ENCODE data around the gene FAM89A.

The FAM89A gene

GRCh38 chr1:231070758-231071444 lies 30.8 kb upstream of the FAM89A start:
- H3K27me3 ChIP-seq (ENCODE audit: control insufficient read depth, insufficient read depth, low read length): no peaks in the 10 kb centered on the region

DNA sequence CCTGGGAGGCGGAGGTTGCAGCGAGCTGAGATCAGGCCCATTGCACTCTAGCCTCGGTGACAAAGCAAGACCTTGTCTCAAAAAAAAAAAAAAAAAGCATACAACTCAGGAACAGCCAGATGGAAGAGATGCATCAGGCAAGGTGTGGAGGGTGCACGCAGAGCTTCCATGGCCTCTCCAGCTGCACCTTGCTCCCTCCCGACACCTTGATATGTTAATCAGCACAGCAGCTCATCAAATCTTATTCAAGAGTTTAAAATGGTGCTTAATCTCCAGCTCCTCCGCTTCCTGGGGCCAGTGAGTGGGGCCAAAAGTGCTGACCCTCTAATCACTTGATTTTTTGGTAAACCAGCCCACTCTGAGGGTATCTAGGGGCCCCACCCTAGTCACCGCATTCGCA lies 29.3 kb upstream of the FAM89A start:
- Histone ChIP-seq H3K27ac (ENCODE audit: low read length) (no peak overlapping the region), H3K9me3 (ENCODE audit: control insufficient read depth, low read depth, low read length) (no peaks in the 10 kb centered on the region), H3K4me1 (ENCODE audit: control insufficient read depth, low read depth, low read length) (peaks cover 3% of the 10 kb centered on the region), H3K27me3 (ENCODE audit: control insufficient read depth, insufficient read depth, low read length) (no peaks in the 10 kb centered on the region), H3K36me3 (ENCODE audit: control insufficient read depth, low read depth, low read length) (no peaks in the 10 kb centered on the region), H3K9ac (ENCODE audit: low read length) (no peak overlapping the region), H3K4me3 (ENCODE audit: low read length) (no peak overlapping the region)

More at GRCh38 chr1:231070758-231071444, 30.8 kb upstream of the FAM89A start:
- H3K36me3 ChIP-seq (ENCODE audit: control insufficient read depth, low read depth, low read length): no peaks in the 10 kb centered on the region
- H3K9ac ChIP-seq (ENCODE audit: low read length): no peak overlapping the region
- H3K4me3 ChIP-seq (ENCODE audit: low read length): no peak overlapping the region
- no peak overlapping the region for H3K27ac ChIP-seq (ENCODE audit: low read length)
- no peaks in the 10 kb centered on the region for H3K9me3 ChIP-seq (ENCODE audit: control insufficient read depth, low read depth, low read length)
- peaks cover 3% of the 10 kb centered on the region for H3K4me1 ChIP-seq (ENCODE audit: control insufficient read depth, low read depth, low read length)

DNA sequence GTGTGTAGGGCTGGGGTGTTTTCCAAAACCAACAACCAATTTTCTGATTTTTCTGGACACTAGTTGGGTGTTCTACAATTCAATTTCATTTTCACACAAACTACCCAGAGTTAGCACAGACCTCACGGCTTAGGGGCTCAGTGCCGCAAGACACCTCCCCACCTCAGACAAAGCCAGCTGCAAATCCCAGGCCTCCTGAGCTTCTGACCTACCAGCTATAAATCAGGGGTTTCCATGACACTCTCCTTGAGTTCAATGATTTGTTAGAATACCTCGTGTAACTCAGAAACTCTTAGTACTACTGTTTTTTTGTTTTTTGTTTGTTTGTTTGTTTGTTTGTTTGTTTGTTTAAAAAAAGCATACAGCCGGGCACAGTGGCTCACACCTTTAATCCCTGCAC lies 28.7 kb upstream of the FAM89A start:
- H3K9me3 ChIP-seq (ENCODE audit: control insufficient read depth, low read depth, low read length): no peaks in the 10 kb centered on the region
- no peaks in the 10 kb centered on the region for H3K36me3 ChIP-seq (ENCODE audit: control insufficient read depth, low read depth, low read length)
- H3K4me1 ChIP-seq (ENCODE audit: control insufficient read depth, low read depth, low read length): peaks cover 3% of the 10 kb centered on the region
- H3K27ac ChIP-seq (ENCODE audit: low read length): no peak overlapping the region
- H3K9ac ChIP-seq (ENCODE audit: low read length): no peak overlapping the region
- H3K27me3 ChIP-seq (ENCODE audit: control insufficient read depth, insufficient read depth, low read length): no peaks in the 10 kb centered on the region
- H3K4me3 ChIP-seq (ENCODE audit: low read length): no peak overlapping the region

- H3K27me3 ChIP-seq (ENCODE audit: control insufficient read depth, insufficient read depth, low read length): no peaks in the 10 kb centered on the region
- no peak overlapping the region for H3K4me3 ChIP-seq (ENCODE audit: low read length)
- no peak overlapping the region for H3K27ac ChIP-seq (ENCODE audit: low read length)
- no peak overlapping the region for H3K9ac ChIP-seq (ENCODE audit: low read length)
- H3K36me3 ChIP-seq (ENCODE audit: control insufficient read depth, low read depth, low read length): no peaks in the 10 kb centered on the region
- peaks cover 3% of the 10 kb centered on the region for H3K4me1 ChIP-seq (ENCODE audit: control insufficient read depth, low read depth, low read length)
- no peaks in the 10 kb centered on the region for H3K9me3 ChIP-seq (ENCODE audit: control insufficient read depth, low read depth, low read length)
Measured at GRCh38 chr1:231065510-231066241, 25.6 kb upstream of the FAM89A start.

GRCh38 chr1:231064418-231064817 lies 24.4 kb upstream of the FAM89A start:
- Histone ChIP-seq H3K36me3 (ENCODE audit: control insufficient read depth, low read depth, low read length) (no peaks in the 10 kb centered on the region), H3K9ac (ENCODE audit: low read length) (no peak overlapping the region), H3K4me3 (ENCODE audit: low read length) (no peak overlapping the region), H3K9me3 (ENCODE audit: control insufficient read depth, low read depth, low read length) (no peaks in the 10 kb centered on the region), H3K27me3 (ENCODE audit: control insufficient read depth, insufficient read depth, low read length) (no peaks in the 10 kb centered on the region), H3K4me1 (ENCODE audit: control insufficient read depth, low read depth, low read length) (peaks cover 3% of the 10 kb centered on the region), H3K27ac (ENCODE audit: low read length) (no peak overlapping the region)

- no peaks in the 10 kb centered on the region for H3K4me1 ChIP-seq (ENCODE audit: control insufficient read depth, low read depth, low read length)
Measured at GRCh38 chr1:231063331-231063730, 23.3 kb upstream of the FAM89A start.

GRCh38 chr1:231062500-231063270 lies 22.6 kb upstream of the FAM89A start:
- no peaks in the 10 kb centered on the region for H3K9me3 ChIP-seq (ENCODE audit: control insufficient read depth, low read depth, low read length)
- H3K27ac ChIP-seq (ENCODE audit: low read length): no peak overlapping the region
- no peaks in the 10 kb centered on the region for H3K27me3 ChIP-seq (ENCODE audit: control insufficient read depth, insufficient read depth, low read length)
- H3K4me3 ChIP-seq (ENCODE audit: low read length): no peak overlapping the region
- no peaks in the 10 kb centered on the region for H3K4me1 ChIP-seq (ENCODE audit: control insufficient read depth, low read depth, low read length)
- H3K36me3 ChIP-seq (ENCODE audit: control insufficient read depth, low read depth, low read length): no peaks in the 10 kb centered on the region
- no peak overlapping the region for H3K9ac ChIP-seq (ENCODE audit: low read length)

More at GRCh38 chr1:231063331-231063730, 23.3 kb upstream of the FAM89A start:
- Histone ChIP-seq H3K9me3 (ENCODE audit: control insufficient read depth, low read depth, low read length) (no peaks in the 10 kb centered on the region), H3K27me3 (ENCODE audit: control insufficient read depth, insufficient read depth, low read length) (no peaks in the 10 kb centered on the region), H3K36me3 (ENCODE audit: control insufficient read depth, low read depth, low read length) (no peaks in the 10 kb centered on the region), H3K9ac (ENCODE audit: low read length) (no peak overlapping the region), H3K27ac (ENCODE audit: low read length) (no peak overlapping the region), H3K4me3 (ENCODE audit: low read length) (no peak overlapping the region)

DNA sequence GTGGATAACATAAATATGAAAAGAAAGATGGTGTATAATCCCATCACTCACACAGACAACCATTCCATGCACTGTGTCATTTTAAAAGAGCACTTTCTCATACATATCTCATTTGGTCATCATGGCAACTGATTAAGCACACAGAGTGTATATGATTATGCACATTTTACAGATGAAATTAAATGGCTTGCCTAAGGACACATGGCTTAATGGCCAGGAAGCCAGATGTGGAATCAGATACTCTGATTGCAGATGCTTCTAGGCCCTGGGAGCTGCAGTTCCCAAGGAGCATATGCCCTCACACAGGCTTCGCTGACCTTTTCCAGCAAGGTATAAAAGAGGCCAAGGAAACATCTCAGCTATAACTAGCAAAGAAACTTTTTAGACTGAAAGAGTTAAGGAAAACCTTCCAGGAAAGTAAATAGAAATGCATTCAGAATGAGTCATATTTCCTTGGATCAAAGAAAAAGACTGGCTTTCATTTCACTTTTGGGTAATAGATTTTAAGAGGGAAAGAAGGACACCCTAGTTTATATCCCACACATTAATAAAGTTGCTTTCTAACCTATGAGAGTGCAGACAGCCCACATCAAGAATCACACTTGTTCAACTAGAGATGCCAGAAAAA lies 19.6 kb upstream of the FAM89A start:
- Histone ChIP-seq H3K9ac (ENCODE audit: low read length) (no peak overlapping the region), H3K27ac (ENCODE audit: low read length) (no peak overlapping the region), H3K36me3 (ENCODE audit: control insufficient read depth, low read depth, low read length) (no peaks in the 10 kb centered on the region), H3K4me1 (ENCODE audit: control insufficient read depth, low read depth, low read length) (no peaks in the 10 kb centered on the region), H3K9me3 (ENCODE audit: control insufficient read depth, low read depth, low read length) (no peaks in the 10 kb centered on the region), H3K4me3 (ENCODE audit: low read length) (no peak overlapping the region), H3K27me3 (ENCODE audit: control insufficient read depth, insufficient read depth, low read length) (peaks cover 5% of the 10 kb centered on the region)

DNA sequence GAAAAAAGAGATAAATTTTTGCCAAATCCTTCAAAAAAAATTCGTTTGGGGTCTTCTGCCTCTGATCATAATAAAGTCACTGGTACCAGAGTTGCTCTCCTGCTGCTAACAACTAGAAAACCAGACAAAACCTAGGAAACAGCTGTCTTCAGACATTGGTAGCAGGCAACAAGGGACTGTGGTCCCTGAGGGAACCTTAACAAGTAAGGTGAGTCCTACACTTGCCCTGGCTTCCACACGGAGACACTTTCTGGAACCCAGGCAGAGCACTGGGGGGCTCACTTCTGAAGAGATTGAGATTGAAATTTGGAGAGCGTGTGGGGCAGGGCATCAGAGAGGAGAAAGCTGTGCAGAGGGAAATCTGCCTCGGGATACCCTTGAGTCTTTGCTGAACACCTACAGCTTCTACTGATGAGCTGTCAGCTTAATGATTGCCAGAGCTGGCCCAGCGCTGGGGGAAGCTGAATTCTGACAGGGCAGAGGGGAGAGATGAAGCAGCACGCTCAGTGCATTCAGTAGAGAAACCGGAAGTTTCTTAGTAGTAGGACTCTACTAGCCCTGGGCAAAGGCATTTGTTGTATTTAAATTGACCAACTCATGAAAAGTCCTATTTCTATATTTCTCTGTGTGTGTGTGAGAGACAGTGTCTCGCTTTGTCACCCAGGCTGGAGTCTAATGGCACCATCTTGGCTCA lies 18.5 kb upstream of the FAM89A start:
- H3K36me3 ChIP-seq (ENCODE audit: control insufficient read depth, low read depth, low read length): no peaks in the 10 kb centered on the region
- H3K4me1 ChIP-seq (ENCODE audit: control insufficient read depth, low read depth, low read length): no peaks in the 10 kb centered on the region
- peaks cover 5% of the 10 kb centered on the region for H3K27me3 ChIP-seq (ENCODE audit: control insufficient read depth, insufficient read depth, low read length)
- H3K4me3 ChIP-seq (ENCODE audit: low read length): no peak overlapping the region
- no peaks in the 10 kb centered on the region for H3K9me3 ChIP-seq (ENCODE audit: control insufficient read depth, low read depth, low read length)
- no peak overlapping the region for H3K9ac ChIP-seq (ENCODE audit: low read length)
- no peak overlapping the region for H3K27ac ChIP-seq (ENCODE audit: low read length)

GRCh38 chr1:231057410-231057809 lies 17.4 kb upstream of the FAM89A start:
- no peak overlapping the region for H3K27ac ChIP-seq (ENCODE audit: low read length)
- no peaks in the 10 kb centered on the region for H3K4me1 ChIP-seq (ENCODE audit: control insufficient read depth, low read depth, low read length)
- H3K36me3 ChIP-seq (ENCODE audit: control insufficient read depth, low read depth, low read length): no peaks in the 10 kb centered on the region
- no peak overlapping the region for H3K9ac ChIP-seq (ENCODE audit: low read length)
- H3K4me3 ChIP-seq (ENCODE audit: low read length): no peak overlapping the region
- H3K9me3 ChIP-seq (ENCODE audit: control insufficient read depth, low read depth, low read length): no peaks in the 10 kb centered on the region
- peaks cover 5% of the 10 kb centered on the region for H3K27me3 ChIP-seq (ENCODE audit: control insufficient read depth, insufficient read depth, low read length)

GRCh38 chr1:231055271-231055670 lies 15.2 kb upstream of the FAM89A start:
- H3K36me3 ChIP-seq (ENCODE audit: control insufficient read depth, low read depth, low read length): no peaks in the 10 kb centered on the region
- H3K9ac ChIP-seq (ENCODE audit: low read length): no peak overlapping the region
- no peaks in the 10 kb centered on the region for H3K9me3 ChIP-seq (ENCODE audit: control insufficient read depth, low read depth, low read length)
- H3K27ac ChIP-seq (ENCODE audit: low read length): no peak overlapping the region
- H3K27me3 ChIP-seq (ENCODE audit: control insufficient read depth, insufficient read depth, low read length): peaks cover 5% of the 10 kb centered on the region
- no peak overlapping the region for H3K4me3 ChIP-seq (ENCODE audit: low read length)
- H3K4me1 ChIP-seq (ENCODE audit: control insufficient read depth, low read depth, low read length): no peaks in the 10 kb centered on the region
